AG04449 (cell line): ENCODE measurements around the gene ERP44.

ENCODE experiments used
- CTCF ChIA-PET: fragments of 350-600 bp; formaldehyde crosslinking; extraction: SDS; loops from one replicate; lab custom pipeline; 2021; ENCODE audit warnings: antibody characterized with exemption; lab: Yijun Ruan, JAX
- POLR2A ChIA-PET: fragments of 400-600, 350-600 bp; formaldehyde crosslinking; extraction: SDS; loops from one replicate; lab custom pipeline; 2020; ENCODE audit warnings: antibody characterized with exemption, inconsistent platforms; lab: Yijun Ruan, JAX
- DNase-seq: peaks from one replicate; pipeline ENCODE4 v3.0.0-alpha.2; 2010; ENCODE audit warnings: low read depth, low spot score
- H3K4me3 ChIP-seq: 2 replicates; pipeline ENCODE4 v1.5.1; 2011; ENCODE audit warnings: low read depth, mild to moderate bottlenecking, control low read depth, low read length
- TF ChIP-seq, protein P1 (sequence below): IDR thresholded peaks from one replicate; pipeline ENCODE4 v1.5.1; 2011; ENCODE audit warnings: mild to moderate bottlenecking, moderate library complexity, low read length, control low read depth, inconsistent platforms; ENCODE audit not compliant: insufficient read depth; ENCODE audit errors: missing control alignments

Gene ERP44

GRCh38 chr9:99986642-99987041 is 112.2 kb downstream of the ERP44 start:
- ChIA-PET POLR2A (no interaction called here), CTCF (no interaction called here)
- H3K4me3 ChIP-seq = no peak overlapping the region

DNA sequence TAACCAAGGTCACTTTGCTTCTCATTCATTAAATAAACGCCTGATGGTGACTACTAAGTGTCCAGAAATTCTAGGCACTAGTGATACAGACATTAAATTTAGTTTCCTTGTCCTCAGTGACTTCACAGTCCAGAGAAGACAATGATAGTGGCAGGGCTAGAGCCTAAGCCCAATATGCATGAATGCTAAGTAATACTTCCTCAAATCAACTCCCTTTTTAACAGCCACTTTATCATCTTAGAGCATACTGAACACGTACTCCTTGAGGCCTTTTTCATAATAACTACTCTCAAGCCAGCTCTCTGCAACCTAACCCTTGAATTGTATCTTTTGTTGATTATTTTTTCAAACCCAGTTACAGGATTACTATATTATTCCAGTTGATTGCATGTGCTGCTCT is 118.2 kb downstream of the ERP44 start:
- ChIA-PET CTCF (interaction anchor here (0.6 to 1.5 kb wide), 2 partner anchors 31 to 733 kb away, joined by 3 to 4 read pairs; no protein-coding TSS in a partner anchor), POLR2A (no interaction called here)
- TF ChIP-seq, protein P1, sequence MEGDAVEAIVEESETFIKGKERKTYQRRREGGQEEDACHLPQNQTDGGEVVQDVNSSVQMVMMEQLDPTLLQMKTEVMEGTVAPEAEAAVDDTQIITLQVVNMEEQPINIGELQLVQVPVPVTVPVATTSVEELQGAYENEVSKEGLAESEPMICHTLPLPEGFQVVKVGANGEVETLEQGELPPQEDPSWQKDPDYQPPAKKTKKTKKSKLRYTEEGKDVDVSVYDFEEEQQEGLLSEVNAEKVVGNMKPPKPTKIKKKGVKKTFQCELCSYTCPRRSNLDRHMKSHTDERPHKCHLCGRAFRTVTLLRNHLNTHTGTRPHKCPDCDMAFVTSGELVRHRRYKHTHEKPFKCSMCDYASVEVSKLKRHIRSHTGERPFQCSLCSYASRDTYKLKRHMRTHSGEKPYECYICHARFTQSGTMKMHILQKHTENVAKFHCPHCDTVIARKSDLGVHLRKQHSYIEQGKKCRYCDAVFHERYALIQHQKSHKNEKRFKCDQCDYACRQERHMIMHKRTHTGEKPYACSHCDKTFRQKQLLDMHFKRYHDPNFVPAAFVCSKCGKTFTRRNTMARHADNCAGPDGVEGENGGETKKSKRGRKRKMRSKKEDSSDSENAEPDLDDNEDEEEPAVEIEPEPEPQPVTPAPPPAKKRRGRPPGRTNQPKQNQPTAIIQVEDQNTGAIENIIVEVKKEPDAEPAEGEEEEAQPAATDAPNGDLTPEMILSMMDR = no peak
- DNase-seq = no peak
- no peak overlapping the region for H3K4me3 ChIP-seq

More at GRCh38 chr9:99986642-99987041, 112.2 kb downstream of the ERP44 start:
- TF ChIP-seq, protein P1 = no peak
- no peak for DNase-seq

GRCh38 chr9:99978221-99978620 is 120.6 kb downstream of the ERP44 start:
- ChIA-PET POLR2A (no interaction called here), CTCF (interaction anchor here (0.6 kb wide), 1 partner anchor 857 kb away, joined by 3 read pairs; no protein-coding TSS in a partner anchor)
- no peak for DNase-seq
- no peak overlapping the region for H3K4me3 ChIP-seq
- TF ChIP-seq, protein P1 = no peak

DNA sequence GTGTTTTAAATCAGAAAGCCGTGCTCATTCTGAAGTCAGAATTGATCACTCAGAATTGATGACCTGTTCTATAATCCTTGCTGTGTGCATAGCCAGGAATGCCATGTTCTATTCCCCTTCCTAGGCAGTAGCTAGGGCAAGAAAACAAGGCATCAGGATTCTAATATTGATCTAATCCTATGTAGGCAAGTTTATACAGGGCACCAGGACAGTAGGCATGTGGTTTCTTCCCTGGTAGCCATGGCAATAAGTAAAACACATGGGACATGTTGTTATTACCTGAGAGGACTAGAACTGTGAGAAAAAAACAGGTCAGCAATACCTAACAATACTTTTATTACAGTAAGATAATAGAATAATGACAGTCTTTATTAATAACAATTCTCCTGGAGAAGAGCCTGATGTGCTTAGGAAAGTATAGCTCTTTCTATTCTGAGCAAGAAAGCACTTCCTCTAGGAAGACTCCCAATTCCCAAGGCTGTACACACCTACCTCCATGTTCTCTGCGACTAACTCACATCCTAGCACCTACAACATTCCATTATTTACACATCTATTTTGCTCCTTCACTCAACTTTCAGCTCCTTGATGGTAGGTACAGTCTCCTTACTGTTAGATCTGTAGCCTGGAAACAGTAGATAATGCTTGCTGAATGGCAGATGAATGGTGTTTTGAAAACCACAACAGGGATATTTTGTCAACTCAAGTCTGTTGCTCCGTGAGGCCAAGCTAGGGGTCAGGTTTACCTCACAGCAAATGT is 121.6 kb downstream of the ERP44 start:
- H3K4me3 ChIP-seq = no peak overlapping the region
- ChIA-PET CTCF (interaction anchor here (0.6 kb wide), 1 partner anchor 34 kb away, joined by 3 read pairs; no protein-coding TSS in a partner anchor), POLR2A (no interaction called here)
- DNase-seq = no peak
- TF ChIP-seq, protein P1 = no peak

DNA sequence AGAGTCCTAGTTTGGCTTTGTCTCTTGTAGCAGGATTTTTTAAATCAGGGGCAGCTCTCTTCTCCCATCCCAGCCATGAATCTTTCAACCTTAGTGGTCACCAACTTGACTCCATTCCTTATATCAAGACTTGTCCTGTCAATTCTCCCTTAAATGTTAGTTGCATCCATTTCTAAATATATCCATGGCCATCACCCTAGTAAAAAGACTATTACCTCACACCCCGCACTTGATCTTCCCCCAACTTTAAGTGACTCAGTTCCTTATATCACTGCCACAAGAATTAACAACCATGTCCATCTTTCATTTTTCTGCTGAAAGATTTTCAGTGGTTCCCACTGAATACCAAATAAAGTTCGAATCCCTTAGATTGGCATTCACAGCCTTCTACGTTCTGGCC is 125.3 kb downstream of the ERP44 start:
- ChIA-PET POLR2A (interaction anchor here (1.5 kb wide), 1 partner anchor 9 kb away, joined by 3 read pairs; no protein-coding TSS in a partner anchor), CTCF (no interaction called here)
- no peak for DNase-seq
- H3K4me3 ChIP-seq = no peak overlapping the region
- TF ChIP-seq, protein P1 = no peak

GRCh38 chr9:99971410-99971809 is 127.4 kb downstream of the ERP44 start:
- ChIA-PET POLR2A (no interaction called here), CTCF (no interaction called here)
- DNase-seq = no peak
- no peak overlapping the region for H3K4me3 ChIP-seq
- TF ChIP-seq, protein P1 = no peak
